HL-60/S4 treated with retinoic acid at 250 ng/mL for 4 days and 3 days (cell line): Measurements from ENCODE around the gene SCFD2.
"Not testable (repeated sequence)": the region's sequence is repeated elsewhere in the genome, so short reads cannot be mapped to it uniquely, and the experiment has no call there.

ENCODE experiments used
- in situ Hi-C: fragments of 300-500 bp; cut with MboI; formaldehyde crosslinking; loops from 2 replicates; pipeline ENCODE4 v1.7.0; 2022; ENCODE audit warnings: low sequenced_read_pairs

The SCFD2 gene

DNA sequence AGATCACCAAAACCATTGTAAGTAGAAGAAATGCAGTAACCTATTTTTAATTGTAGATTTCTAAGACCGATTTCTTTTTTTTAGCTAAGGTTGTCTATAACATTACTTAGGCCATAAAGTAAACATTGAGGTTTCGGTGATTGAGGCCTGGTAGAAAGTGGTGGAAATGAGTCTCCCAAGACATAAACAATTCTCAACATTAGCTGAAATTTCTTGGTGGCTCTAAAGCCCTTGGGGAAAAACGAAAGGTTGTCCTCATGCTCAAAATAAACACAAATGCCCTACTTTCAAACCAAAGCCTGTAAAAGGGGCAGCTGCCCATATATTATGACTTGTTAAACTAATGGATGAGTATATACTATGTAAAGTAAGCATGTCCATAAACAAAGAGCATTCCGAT, 98.8 kb downstream of the SCFD2 start:
- in situ Hi-C loops = no loop called here

DNA sequence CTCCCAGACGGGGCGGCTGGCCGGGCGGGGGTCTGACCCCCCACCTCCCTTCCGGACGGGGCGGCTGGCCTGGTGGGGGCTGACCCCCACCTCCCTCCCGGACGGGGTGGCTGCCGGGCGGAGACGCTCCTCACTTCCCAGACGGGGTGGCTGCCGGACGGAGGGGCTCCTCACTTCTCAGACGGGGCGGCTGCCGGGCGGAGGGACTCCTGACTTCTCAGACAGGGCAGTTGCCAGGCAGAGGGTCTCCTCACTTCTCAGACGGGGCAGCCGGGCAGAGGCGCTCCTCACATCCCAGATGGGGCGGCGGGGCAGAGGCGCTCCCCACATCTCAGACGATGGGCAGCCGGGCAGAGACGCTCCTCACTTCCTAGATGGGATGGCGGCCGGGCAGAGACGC, 109.9 kb downstream of the SCFD2 start:
- in situ Hi-C loops = not testable (repeated sequence)

DNA sequence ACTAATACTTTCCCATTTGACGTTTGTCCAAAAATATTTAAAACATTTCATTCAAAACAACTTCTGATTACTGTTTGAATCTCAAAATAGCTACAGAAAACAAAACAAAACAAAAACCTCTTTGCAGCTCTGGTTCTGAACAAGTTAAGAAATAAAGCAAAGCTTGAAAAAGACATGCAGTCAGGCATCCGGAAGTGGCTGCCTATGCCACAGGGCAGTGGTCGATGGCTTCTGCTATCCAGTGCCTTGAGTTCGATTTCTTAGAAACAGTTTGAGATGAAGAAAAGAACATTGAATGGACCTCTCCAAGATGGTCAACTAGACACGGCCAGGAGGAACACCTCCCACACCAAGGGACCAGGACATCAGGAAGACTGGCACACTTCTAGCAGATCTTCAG, 125.3 kb downstream of the SCFD2 start:
- in situ Hi-C loops = no loop called here

DNA sequence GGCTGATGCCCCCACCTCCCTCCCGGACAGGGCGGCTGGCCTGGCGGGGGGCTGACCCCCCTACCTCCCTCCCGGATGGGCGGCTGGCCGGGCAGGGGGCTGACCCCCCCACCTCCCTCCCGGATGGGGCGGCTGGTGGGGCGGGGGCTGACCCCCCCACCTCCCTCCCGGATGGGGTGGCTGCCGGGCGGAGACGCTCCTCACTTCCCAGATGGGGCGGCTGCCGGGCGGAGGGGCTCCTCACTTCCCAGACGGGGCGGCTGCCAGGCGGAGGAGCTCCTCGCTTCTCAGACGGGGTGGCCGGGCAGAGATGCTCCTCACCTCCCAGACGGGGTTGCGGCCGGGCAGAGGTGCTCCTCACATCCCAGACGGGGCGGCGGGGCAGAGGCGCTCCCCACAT, 127.5 kb downstream of the SCFD2 start:
- in situ Hi-C loops = not testable (repeated sequence)

DNA sequence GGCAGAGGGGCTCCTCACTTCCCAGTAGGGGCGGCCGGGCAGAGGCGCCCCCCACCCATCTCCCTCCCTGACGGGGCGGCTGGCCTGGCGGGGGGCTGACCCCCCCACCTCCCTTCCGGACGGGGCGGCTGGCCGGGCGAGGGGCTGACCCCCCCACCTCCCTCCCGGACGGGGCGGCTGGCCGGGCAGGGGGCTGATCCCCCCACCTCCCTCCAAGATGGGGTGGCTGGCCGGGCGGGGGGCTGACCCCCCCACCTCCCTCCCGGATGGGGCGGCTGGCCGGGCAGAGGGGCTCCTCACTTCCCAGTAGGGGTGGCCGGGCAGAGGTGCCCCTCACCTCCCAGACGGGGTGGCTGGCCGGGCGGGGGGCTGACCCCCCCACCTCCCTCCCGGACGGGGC, 128.1 kb downstream of the SCFD2 start:
- in situ Hi-C loops = not testable (repeated sequence)

DNA sequence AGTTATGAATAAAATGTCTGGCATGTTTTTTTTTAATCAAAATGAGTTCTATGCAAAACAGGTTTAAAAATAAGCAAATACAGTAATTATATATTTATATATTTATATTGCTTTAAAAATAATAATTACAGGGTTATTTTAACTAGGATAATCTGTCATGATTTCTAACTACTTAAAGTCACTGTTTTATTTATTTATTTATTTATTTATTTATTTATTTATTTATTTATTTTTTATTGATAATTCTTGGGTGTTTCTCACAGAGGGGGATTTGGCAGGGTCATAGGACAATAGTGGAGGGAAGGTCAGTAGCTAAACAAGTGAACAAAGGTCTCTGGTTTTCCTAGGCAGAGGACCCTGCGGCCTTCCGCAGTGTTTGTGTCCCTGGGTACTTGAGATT, 129.2 kb downstream of the SCFD2 start:
- in situ Hi-C loops = not testable (repeated sequence)

DNA sequence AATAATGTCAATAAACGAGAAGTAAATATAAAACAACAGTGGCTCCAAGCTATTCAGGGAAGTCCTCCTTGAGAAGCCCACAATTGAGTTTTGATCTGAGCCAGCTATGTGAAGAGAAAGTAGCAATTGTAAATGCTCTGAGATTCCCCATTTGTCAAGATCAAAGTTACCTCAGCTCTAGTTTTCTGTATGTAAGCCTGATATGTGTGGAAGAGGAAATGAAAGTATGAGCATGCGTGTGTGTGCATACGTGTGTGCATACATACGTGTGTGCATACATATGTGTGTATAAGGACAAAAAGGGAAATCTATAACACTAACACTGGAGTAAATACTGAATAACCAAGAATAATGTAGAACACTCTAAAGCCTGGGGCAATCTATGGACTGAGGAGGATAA, 130.3 kb downstream of the SCFD2 start:
- in situ Hi-C loops = no loop called here

DNA sequence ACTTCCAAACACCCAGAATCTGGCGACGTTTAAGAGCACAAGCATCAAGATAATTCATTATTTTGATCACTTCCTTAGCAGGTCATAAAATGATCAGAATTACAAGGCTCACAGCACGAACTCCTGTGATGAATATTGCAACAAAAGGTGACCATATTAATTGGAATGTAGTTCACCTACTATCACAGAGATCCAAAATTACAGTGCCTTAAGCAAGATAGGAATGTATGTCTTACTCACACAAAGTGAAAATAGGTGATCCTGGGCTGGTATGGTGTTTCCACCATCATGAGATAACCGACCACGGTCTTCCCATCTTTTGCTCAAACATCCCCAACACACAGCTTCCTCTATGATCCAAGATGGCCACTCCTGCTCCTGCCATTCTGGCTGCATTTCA, 131.2 kb downstream of the SCFD2 start:
- in situ Hi-C loops = no loop called here

DNA sequence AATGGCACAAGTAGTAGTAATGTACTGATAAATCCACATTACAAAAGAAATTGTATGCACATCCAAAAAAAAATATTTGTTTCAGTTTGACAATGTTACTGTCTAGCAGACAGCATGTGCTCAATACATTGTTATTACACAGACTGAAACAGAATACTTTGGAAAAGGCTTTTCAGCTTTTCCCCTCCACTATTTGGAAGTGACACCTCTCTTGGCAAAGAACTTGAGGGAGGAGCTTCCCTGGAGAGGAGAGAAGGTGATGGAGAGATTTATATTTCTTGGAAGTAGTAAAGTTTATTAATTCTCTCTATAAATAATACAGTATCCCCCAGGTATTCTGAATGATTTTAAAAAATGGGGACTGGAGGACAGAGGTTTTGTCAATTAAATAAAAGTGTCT, 131.8 kb downstream of the SCFD2 start:
- in situ Hi-C loops = no loop called here

DNA sequence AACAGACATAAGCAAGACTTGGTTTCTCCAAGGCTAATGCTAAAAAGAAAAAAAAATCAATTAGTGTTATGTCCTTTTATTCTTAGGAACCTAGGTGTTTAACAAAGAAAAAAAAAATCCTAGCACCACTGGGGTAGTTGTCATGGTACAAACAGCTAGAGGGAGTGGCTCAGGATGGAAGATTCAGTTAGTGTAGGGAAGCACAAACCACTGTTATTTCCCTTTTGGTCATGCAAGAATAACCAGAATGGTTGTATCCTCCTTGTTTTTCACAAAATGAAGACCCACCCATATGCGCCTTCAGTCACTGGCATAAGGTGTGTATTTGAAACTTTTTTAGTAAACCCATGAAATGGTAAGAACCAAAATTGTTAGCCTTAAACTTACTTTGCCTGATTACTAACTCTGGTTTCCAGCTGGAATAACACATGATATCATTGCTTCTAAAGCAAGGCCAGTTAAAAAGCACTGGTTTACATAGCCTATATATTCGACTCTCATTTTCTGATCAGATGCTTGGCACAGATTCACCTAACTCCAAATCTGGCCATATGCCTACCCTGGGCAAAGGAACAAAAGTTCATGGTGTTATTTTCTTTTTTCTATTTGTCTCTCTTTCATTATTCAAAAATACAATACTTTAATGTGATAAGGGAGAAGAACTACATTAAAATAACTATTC, 132.6 kb downstream of the SCFD2 start:
- in situ Hi-C loops = no loop called here

DNA sequence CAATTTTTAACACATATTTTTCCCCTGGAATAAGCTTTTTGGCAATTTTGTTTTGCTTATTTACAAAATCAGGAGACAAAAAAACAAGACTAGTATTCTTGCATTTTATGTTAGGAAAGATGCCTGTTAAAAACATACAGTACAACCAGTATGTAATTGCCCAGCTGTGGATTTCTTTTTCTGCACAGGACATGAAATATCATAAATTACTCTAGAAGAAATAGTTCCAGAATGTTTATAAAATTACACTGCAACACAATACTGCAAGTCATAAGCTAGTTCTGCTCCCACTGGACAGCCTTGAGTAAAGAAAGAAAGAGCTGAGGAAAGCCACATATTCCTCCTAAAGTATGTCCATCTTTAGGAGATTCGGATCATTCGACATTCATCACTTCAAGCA, 133.5 kb downstream of the SCFD2 start:
- in situ Hi-C loops = no loop called here

DNA sequence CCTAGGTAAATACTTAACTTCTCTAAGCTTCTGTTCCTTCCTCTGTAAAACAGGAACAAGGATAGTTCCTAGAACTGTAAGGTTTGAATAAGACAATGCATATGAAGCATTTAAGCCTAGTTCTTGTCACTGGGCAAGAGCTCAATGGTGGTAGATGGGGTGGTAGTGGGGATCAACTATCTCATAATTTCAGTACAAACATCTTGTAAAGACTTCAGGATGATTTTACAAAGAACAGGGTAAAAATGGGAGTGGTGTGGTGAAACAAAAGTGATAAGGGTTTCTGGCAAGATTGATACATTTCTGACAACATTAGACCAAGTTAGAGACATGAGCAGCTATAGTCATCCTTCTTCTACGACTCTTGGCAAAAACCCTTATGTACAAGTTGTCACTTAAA, 137.8 kb downstream of the SCFD2 start:
- in situ Hi-C loops = no loop called here

DNA sequence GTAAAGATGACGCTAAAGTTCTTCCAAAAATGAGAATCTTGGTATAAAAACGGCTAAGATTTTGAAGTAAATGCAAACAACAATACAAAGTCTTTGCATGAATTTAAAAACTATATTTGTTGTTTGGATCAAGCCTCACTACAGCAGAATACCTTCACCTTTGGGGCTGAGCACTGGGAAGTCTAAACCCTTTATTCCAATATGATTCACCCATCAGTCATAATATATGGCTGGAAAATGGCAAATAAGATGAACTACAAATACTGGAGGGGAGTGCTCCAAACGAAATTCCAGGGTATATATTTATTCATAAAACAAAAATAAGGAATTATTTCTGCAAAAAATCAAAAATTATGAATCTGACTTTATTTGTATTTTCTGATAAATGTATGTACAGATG, 138.4 kb downstream of the SCFD2 start:
- in situ Hi-C loops = no loop called here

DNA sequence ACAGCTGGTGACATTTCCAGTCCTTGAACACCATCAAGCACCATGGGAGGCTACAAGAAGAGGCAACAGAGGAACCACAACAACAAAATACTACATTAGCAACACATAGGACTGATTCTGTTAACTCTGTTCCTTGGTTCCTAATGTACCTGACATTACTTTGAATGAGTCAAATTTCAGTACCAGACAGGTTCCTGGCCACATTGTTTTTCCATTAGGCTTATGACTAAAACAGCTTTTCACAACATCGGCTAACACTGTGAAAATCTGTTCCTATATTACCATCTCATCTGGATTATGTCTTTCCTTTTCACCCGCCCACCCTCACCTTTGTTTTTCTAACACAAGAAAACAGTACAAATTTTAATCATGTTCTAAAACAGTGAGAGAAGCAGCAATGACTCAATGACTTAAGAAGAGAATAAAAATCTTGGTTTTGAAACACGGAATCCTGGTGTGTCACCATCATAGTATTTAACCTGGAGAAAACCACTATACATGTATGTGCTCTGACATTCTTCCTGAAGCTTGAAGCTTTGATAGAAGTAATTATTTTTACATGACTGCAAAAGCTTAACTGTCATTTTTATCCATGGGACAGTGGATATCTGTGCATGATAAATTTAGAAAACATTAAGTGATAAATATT, 143.9 kb downstream of the SCFD2 start:
- in situ Hi-C loops = no loop called here

DNA sequence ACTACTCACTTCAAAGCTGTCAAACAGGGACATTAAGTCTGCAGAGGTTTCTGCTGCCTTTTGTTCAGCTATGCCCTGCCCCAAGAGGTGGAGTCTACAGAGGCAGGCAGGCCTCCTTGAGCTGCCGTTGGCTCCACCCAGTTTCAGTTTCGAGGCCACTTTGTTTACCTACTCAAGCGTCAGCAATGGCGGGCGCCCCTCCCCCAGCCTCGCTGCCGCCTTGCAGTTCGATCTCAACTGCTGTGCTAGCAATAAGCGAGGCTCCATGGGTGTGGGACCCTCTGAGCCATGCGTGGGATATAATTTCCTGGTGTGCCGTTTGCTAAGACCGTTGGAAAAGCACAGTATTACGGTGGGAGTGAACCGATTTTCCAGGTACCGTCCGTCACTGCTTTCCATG, 146.7 kb downstream of the SCFD2 start:
- in situ Hi-C loops = not testable (repeated sequence)

DNA sequence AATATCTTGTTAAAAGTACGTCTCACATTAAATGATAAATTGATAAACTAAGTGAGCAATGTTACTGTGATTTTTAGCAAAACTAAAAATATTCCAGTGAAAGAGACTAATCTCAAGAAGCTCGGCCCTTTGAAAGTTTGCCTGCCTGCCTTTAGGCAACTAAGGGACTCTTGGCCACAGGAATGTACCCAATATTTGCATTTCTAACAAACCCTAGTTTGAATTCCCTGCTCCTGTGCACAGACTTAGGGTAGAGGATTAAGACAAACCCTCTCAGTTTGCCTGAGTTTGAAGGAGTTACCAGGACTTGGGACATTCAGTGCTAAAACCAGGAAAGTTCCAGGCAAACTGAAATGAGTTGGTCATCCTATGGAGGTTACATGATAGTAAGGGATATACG, 157.1 kb downstream of the SCFD2 start:
- in situ Hi-C loops = no loop called here

DNA sequence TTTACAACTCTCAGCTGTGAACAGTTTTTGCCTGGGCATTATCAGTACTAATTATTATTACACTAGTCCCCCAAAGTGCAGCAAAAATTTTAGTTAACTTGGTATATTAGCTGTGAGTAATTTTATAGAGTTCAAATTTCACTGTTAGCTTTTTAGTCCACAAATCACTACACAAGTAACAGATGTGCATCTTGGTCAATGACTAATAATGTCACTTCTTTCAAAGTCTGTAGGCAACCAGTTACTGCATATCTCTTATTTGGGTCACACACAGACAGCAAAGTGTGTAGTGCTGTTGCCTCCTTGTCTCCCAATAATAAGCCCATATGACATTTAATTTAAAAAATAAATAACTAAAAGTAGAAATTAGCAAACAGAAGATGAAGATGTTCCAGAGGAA, 159.9 kb downstream of the SCFD2 start:
- in situ Hi-C loops = no loop called here

DNA sequence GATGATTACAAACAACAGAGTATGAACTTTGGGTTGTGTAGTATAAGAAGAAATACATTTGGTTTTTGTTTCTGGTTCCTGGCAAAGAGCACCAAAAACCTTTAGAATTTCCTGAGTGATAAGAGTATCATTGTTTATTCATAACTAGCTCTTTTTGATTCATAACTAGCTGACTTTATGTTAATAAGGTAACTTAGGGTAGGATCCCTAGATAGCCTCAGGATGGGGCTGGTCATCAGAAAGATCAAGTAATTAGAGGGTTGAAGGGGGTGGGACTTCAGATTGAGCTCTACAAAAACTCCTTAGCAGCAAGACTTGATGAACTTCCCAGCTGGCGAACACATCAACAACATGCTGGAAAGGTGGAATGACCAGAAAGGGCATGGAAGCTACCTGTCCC, 166.5 kb downstream of the SCFD2 start:
- in situ Hi-C loops = loop anchor here (25.0 kb wide), 1 partner anchor 1013 kb away; no protein-coding TSS in a partner anchor

DNA sequence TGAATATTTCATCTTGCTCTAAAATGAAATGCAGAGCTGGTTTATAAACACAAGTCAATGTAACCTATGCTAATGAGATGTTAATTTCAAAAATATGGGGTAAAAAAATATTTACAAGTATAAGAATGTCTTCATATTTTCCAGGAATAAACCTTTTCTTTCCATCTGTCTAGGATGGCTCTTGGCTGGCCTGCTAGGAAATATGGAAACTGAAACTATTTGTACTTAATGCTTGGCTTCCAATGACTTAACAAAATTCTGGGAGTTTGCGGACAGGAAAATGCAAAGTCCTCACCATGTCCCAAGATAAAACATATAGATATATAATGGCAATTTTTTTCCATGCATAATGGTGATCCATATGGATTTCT, 168.1 kb downstream of the SCFD2 start:
- in situ Hi-C loops = loop anchor here (25.0 kb wide), 1 partner anchor 1015 kb away; no protein-coding TSS in a partner anchor

DNA sequence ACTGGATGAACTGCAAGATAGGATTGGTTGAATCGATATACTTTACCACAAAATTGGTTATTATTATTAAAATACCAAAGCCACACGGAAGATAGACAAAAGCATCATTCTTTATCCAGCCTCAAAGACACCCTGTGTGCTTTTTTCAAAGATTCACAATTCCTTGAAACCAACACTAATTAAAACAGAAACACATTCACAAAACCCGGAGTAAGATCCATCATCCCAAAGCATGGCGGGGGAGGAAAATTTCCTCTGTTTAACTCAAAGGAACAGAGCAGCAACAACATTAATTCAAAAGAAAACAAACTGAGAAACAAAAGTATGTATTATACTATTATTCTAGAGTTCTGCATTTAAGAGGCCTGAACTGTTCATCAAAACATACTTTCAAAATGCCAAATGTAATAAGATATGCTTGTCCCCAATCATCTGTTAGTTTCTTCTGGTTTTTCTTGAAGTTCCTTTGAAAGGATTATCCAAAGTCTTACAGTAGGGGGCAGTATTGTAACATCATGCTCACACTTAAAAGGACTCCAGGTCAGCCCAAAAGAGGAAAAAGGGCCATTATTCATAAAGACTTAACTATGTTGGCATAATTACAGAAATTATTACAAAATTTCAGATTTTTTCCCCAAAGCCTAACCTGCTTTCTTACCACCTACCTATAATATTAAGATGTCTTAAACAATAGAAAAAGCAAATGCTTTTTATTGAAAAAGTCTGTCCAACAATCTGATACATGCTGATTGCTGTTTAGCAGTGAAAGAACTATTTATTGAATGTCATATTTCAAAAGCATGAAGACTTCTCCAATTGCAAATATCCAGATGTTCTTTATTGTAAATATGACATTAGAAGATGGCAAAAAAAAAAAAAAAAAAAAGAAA, 168.7 kb downstream of the SCFD2 start:
- in situ Hi-C loops = loop anchor here (25.0 kb wide), 1 partner anchor 1015 kb away; no protein-coding TSS in a partner anchor

DNA sequence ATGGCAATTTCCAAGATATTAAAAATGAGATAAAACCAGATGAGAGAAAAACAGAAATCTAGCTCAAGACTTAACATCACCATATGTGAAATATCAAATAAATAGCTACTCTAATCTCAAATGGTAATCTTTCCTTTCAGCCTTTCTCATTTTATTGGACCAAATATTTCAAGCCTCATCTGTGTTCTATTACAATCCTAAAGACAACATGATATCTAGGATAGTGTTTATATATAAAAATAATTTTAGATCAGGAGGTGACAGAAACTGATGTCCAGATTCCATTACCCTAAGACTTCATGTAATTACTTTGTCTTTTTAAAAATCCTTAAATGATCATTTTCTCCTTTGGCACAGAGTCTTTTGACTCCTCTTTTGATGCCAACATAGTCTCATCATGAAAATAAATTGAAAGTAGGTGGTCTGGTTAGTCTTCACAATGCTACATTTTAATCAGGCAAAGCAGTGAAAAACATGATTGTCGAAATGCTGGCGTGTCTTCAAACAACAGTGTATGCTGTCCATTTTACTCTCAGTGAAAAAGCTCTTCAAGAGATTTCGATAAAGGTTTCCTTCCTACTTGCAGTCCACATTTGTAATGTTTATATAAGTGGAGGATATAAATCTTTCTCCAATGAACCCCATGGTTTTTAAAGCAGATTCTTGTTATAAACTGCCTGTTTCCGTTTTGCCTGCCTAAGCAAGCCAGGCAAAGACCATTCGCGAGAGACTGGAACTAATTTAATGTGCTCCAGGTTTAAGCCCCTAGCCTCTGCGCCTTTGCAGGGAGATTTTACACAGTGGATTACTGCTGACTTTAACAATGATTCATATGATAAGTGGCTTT, 169.8 kb downstream of the SCFD2 start:
- in situ Hi-C loops = loop anchor here (25.0 kb wide), 1 partner anchor 1016 kb away; no protein-coding TSS in a partner anchor
